Measurements from ENCODE around the gene SLC35F2. TPM values are rescaled to one million over a fixed set of nuclear protein-coding genes. Genes with fewer than 3 reads are reported as not detected.

Gene SLC35F2
- polyA plus RNA-seq, 6 donors from 2014 or later = 20.6 to 37.1 (median 23.3) TPM

- no peak for ATAC-seq (ENCODE audit: low read depth in 2 of 2)
- peak overlapping the region in 2 of 6 donors; percentile 44 to 91 for H3K27ac Mint-ChIP-seq
- H3K4me1 Mint-ChIP-seq = no peaks in the 10 kb centered on the region
These were observed 66.5 kb downstream of the SLC35F2 start for GRCh38 chr11:107792049-107792443.

DNA sequence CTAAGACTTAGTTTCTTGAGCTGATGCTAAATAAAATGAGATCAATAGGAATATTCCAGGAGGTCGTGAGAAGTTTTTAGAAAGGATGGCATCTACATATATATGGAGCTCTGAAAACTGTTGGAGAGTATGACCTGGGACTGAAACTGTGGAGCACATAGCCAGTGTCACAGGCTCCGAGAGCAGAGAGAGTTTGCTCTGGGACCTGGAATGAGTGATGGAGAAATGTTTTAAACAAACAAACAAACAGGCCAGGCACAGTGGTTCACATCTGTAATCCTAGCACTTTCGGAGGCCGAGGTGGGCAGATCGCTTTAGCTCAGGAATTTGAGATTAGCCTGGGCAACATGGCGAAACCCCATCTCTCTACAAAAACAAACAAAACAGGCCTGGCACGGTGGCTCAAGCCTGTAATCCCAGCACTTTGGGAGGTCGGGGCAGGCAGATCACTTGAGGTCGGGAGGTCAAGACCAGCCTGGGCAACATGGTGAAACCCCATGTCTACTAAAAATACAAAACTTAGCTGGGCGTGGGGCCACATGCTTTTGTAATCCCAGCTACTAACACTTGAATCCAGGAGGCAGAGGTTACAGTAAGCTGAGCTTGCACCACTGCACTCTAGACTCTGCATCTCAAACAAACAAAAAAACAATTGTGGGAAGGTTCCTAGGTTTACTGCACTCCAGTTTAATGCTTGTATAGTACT is 67.1 kb downstream of the SLC35F2 start:
- peaks cover 0 to 9% (median 5%) of the 10 kb centered on the region in 7 donors for H3K9me3 Mint-ChIP-seq
- H3K27me3 Mint-ChIP-seq = no peaks in the 10 kb centered on the region
- no peak overlapping the region for H3K27ac Mint-ChIP-seq

More at GRCh38 chr11:107792049-107792443, 66.5 kb downstream of the SLC35F2 start:
- peaks cover 30 to 43% of the 10 kb centered on the region in 2 donors for H3K36me3 Mint-ChIP-seq
- no peak for DNase-seq
- no peak overlapping the region for H3K4me3 Mint-ChIP-seq
- H3K9me3 Mint-ChIP-seq = peaks cover 0 to 9% (median 5%) of the 10 kb centered on the region in 7 donors
- H3K27me3 Mint-ChIP-seq = no peaks in the 10 kb centered on the region

GRCh38 chr11:107789767-107790166 is 68.8 kb downstream of the SLC35F2 start:
- peaks cover 0 to 5% (median 1%) of the 10 kb centered on the region in 7 donors for H3K9me3 Mint-ChIP-seq
- H3K27me3 Mint-ChIP-seq = no peaks in the 10 kb centered on the region
- H3K27ac Mint-ChIP-seq = no peak overlapping the region
- H3K4me1 Mint-ChIP-seq = no peaks in the 10 kb centered on the region
- DNase-seq (no peak), ATAC-seq (ENCODE audit: low read depth in 2 of 2) (no peak)
- H3K36me3 Mint-ChIP-seq = peaks cover 11 to 21% of the 10 kb centered on the region in 2 donors
- H3K4me3 Mint-ChIP-seq = peak overlapping the region in 1 of 8 donors; percentile 15

More for the DNA sequence above, 67.1 kb downstream of the SLC35F2 start:
- Mint-ChIP-seq H3K4me1 (no peaks in the 10 kb centered on the region), H3K4me3 (no peak overlapping the region), H3K36me3 (peaks cover 25 to 37% of the 10 kb centered on the region in 2 donors)
- DNase-seq (no peak), ATAC-seq (ENCODE audit: low read depth in 2 of 2) (no peak)

DNA sequence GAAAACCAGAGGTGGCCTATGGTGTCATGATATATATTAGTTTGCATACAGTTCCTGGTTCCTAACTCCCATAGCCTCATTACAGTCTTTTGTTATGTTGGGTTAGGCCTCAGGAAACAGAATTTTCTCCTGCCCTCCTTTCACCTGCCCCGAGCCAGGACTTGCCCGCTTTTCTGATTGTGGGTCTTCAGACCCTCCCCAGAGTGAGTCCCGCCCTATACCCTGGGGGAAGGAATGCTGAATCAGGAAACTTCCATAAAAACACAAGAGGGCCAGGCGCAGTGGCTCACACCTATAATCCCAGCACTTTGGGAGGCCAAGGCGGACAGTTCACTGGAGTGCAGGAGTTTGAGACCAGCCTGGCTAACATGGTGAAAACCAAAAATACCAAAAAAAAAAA is 70.9 kb downstream of the SLC35F2 start:
- H3K4me1 Mint-ChIP-seq = no peaks in the 10 kb centered on the region
- ATAC-seq (ENCODE audit: low read depth in 2 of 2) (no peak), DNase-seq (no peak)
- no peaks in the 10 kb centered on the region for H3K27me3 Mint-ChIP-seq
- peaks cover 4 to 6% of the 10 kb centered on the region in 2 donors for H3K36me3 Mint-ChIP-seq
- peaks cover 0 to 3% (median 0%) of the 10 kb centered on the region in 7 donors for H3K9me3 Mint-ChIP-seq
- H3K4me3 Mint-ChIP-seq = no peak overlapping the region
- H3K27ac Mint-ChIP-seq = no peak overlapping the region

- H3K27ac Mint-ChIP-seq = no peak overlapping the region
- H3K4me3 Mint-ChIP-seq = no peak overlapping the region
- no peaks in the 10 kb centered on the region for H3K4me1 Mint-ChIP-seq
- no peaks in the 10 kb centered on the region for H3K27me3 Mint-ChIP-seq
- H3K9me3 Mint-ChIP-seq = peaks cover 0 to 3% (median 0%) of the 10 kb centered on the region in 7 donors
- H3K36me3 Mint-ChIP-seq = no peaks in the 10 kb centered on the region
- no peak for DNase-seq
- ATAC-seq (ENCODE audit: low read depth in 2 of 2) = no peak
These were observed 73.2 kb downstream of the SLC35F2 start for GRCh38 chr11:107785401-107785800.

- H3K9me3 Mint-ChIP-seq = peaks cover 0 to 3% (median 0%) of the 10 kb centered on the region in 7 donors
These were observed 75.5 kb downstream of the SLC35F2 start for GRCh38 chr11:107783121-107783520.

DNA sequence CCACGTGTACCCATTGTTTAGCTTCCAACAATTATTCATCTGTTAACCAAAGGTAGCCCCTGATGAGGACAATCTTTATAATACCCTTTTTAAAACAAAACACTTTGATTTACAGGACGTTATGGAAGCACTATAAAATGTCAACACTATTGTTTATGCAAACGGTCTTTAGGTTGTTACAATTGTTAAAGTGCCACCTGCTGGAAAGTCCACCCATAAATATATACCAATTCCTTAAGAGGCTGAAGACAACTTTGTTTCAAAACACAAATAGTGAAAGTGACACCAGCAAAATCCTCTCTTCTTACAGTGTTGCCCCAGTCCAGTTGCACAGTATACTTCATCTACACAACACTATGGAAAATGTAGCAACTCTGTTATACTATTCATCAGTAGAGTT is 77.8 kb downstream of the SLC35F2 start:
- peaks cover 0 to 9% (median 4%) of the 10 kb centered on the region in 3 donors for H3K4me1 Mint-ChIP-seq
- no peaks in the 10 kb centered on the region for H3K36me3 Mint-ChIP-seq
- DNase-seq (no peak), ATAC-seq (ENCODE audit: low read depth in 2 of 2) (no peak)
- no peak overlapping the region for H3K4me3 Mint-ChIP-seq
- peaks cover 0 to 3% (median 0%) of the 10 kb centered on the region in 7 donors for H3K9me3 Mint-ChIP-seq
- H3K27ac Mint-ChIP-seq = no peak overlapping the region
- no peaks in the 10 kb centered on the region for H3K27me3 Mint-ChIP-seq

More at GRCh38 chr11:107783121-107783520, 75.5 kb downstream of the SLC35F2 start:
- no peak for DNase-seq
- ATAC-seq (ENCODE audit: low read depth in 2 of 2) = no peak
- Mint-ChIP-seq H3K4me1 (no peaks in the 10 kb centered on the region), H3K27ac (no peak overlapping the region), H3K4me3 (no peak overlapping the region), H3K27me3 (no peaks in the 10 kb centered on the region), H3K36me3 (no peaks in the 10 kb centered on the region)

DNA sequence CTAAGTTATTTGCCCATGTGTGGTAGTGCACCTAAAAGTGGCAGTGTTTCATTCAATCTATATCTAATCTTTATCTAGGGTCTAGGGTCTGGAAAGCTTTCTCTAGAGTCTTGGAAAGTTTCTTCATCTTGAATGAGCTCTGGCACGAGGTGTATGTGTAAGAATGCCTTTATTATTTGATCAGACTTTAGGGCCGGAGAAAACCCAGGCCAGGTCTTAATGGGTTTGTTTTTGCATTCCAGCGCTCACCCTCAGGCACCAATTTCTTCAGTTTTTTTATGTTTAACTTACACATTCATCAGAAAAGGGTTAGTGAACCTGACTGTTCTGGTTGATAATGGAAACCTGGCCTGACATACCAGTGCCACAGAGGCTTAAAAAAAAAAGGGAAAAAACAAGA is 78.5 kb downstream of the SLC35F2 start:
- no peaks in the 10 kb centered on the region for H3K36me3 Mint-ChIP-seq
- no peak for ATAC-seq (ENCODE audit: low read depth in 2 of 2)
- no peak overlapping the region for H3K27ac Mint-ChIP-seq
- H3K27me3 Mint-ChIP-seq = no peaks in the 10 kb centered on the region
- no peak overlapping the region for H3K4me3 Mint-ChIP-seq
- no peak for DNase-seq
- H3K4me1 Mint-ChIP-seq = peaks cover 0 to 9% (median 4%) of the 10 kb centered on the region in 3 donors
- H3K9me3 Mint-ChIP-seq = peaks cover 0 to 3% (median 0%) of the 10 kb centered on the region in 7 donors

- Mint-ChIP-seq H3K4me1 (peaks cover 0 to 9% (median 4%) of the 10 kb centered on the region in 3 donors), H3K27ac (no peak overlapping the region), H3K9me3 (peaks cover 0 to 1% (median 0%) of the 10 kb centered on the region in 7 donors), H3K4me3 (no peak overlapping the region), H3K27me3 (no peaks in the 10 kb centered on the region), H3K36me3 (no peaks in the 10 kb centered on the region)
- DNase-seq (no peak), ATAC-seq (ENCODE audit: low read depth in 2 of 2) (no peak)
These were observed 79.6 kb downstream of the SLC35F2 start for GRCh38 chr11:107778839-107779517.

GRCh38 chr11:107777110-107777509 is 81.5 kb downstream of the SLC35F2 start:
- Mint-ChIP-seq H3K4me1 (peaks cover 0 to 9% (median 4%) of the 10 kb centered on the region in 3 donors), H3K4me3 (no peak overlapping the region), H3K9me3 (no peaks in the 10 kb centered on the region), H3K27ac (no peak overlapping the region), H3K36me3 (no peaks in the 10 kb centered on the region), H3K27me3 (peaks cover 0 to 12% (median 10%) of the 10 kb centered on the region in 3 donors)
- no peak for DNase-seq
- no peak for ATAC-seq (ENCODE audit: low read depth in 2 of 2)

- Mint-ChIP-seq H3K27ac (no peak overlapping the region), H3K27me3 (peaks cover 0 to 20% (median 19%) of the 10 kb centered on the region in 3 donors), H3K4me3 (no peak overlapping the region), H3K36me3 (no peaks in the 10 kb centered on the region), H3K9me3 (no peaks in the 10 kb centered on the region), H3K4me1 (peaks cover 0 to 9% (median 4%) of the 10 kb centered on the region in 3 donors)
- DNase-seq (no peak), ATAC-seq (ENCODE audit: low read depth in 2 of 2) (no peak)
These were observed 82.5 kb downstream of the SLC35F2 start for GRCh38 chr11:107776062-107776461.

DNA sequence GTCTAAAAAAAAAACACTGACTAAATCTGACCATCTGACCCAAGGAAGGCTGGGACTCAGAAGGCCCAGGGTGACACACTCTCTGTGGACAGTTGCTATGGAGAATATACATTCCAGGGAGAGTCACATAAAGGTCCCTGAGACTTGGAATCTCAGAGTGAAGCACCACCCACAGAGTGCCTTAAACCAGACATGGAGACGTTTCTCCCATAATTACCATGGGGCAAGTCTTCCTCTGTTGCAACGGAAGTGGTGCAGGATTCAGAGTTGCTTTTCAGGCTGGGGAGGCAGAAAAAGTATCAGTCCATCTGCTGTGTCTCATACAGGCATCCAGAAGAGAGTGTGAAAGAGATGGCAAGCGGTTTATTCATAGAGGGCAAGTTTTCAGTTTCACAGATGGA is 88.0 kb downstream of the SLC35F2 start:
- H3K27ac Mint-ChIP-seq = no peak overlapping the region
- H3K4me3 Mint-ChIP-seq = no peak overlapping the region
- no peaks in the 10 kb centered on the region for H3K36me3 Mint-ChIP-seq
- H3K27me3 Mint-ChIP-seq = peaks cover 0 to 29% (median 20%) of the 10 kb centered on the region in 3 donors
- ATAC-seq (ENCODE audit: low read depth in 2 of 2) (no peak), DNase-seq (no peak)
- no peaks in the 10 kb centered on the region for H3K9me3 Mint-ChIP-seq
- no peaks in the 10 kb centered on the region for H3K4me1 Mint-ChIP-seq

- no peaks in the 10 kb centered on the region for H3K36me3 Mint-ChIP-seq
- no peaks in the 10 kb centered on the region for H3K9me3 Mint-ChIP-seq
- H3K27me3 Mint-ChIP-seq = peaks cover 9 to 43% (median 29%) of the 10 kb centered on the region in 3 donors
- DNase-seq (no peak), ATAC-seq (ENCODE audit: low read depth in 2 of 2) (no peak)
- H3K4me3 Mint-ChIP-seq = no peak overlapping the region
- no peaks in the 10 kb centered on the region for H3K4me1 Mint-ChIP-seq
- H3K27ac Mint-ChIP-seq = no peak overlapping the region
These were observed 89.4 kb downstream of the SLC35F2 start for GRCh38 chr11:107769189-107769588.
